ENCODE measurements around the gene LRMDA. TPM values are rescaled to one million over a fixed set of nuclear protein-coding genes. Genes with fewer than 3 reads are reported as not detected.

The LRMDA gene
- total RNA-seq, 4 donors from 2014 or later = 0.76 to 6.4 (median 1.3) TPM

DNA sequence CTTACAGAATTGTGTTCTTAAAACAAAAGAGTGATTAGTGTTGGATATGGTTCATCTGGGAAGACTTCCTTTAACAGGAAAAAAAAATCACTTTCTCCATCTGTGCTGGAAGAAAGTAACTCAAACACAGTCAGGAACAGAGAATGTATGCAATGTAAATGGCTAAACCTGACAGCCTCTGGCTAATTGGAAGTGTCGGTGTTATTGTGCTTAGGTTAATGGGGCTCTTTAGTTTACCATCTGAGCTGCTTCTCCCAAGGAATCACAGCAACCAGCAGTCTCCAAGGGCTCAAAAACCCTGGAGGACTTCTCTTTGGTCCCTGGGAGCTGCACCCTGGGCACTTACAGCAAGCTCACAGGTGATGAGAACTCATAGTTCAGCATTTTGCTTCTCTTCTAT lies 724.5 kb downstream of the LRMDA start:
- intact Hi-C loops (cut with DNase I; ENCODE audit: low total_unique reads) = no loop called here
- TF ChIP-seq CTCF (IDR thresholded peaks at IDR 0.05) (no peak), POLR2A (IDR thresholded peaks at IDR 0.05) (no peak)
- WGBS, 2 donors = 48 to 67% methylated on average over 1 of the region's 1 CpG
- no peak for DNase-seq (ENCODE audit: low spot score in 2 of 2)
- H3K4me3 ChIP-seq (ENCODE audit: low read depth, poor library complexity, severe bottlenecking) = no peak overlapping the region

DNA sequence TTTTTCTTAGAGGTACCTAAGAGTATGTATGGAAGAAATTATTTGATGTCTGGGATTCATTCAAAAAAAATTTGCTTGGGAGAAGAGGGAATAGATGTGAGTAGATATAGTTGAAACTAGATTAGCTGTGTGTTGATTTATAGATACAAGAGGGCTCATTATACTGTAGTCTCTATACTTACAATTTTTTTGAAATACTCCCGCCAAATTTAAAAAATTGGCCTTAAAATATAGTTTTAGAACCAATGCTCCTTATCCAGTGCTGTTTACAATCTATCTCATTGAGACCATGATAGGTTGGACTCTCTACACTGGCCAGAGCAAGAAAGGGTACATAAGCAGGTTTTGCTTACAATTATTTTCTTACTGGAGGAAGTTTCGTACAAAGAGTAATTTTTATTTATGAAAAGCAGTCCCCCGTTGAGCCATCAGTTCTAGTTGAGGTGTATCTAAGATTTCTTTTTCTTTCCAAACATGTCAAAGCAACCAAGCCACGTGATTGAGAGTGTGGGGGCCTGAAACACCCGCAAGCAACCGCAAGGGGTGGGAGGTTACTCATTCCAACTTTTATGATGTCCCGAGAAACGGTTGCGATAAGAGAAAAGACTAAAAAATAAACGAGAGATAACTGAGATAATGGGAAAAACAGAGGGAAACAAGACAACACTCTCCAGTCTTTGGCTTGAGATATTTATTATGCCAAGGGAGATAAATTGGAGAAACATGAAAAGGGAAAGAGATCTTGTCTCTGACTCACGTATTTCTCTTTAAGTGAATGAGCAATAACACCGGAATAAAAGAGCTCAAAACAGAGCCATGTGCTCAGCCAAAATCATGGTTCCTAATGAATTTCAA lies 729.2 kb downstream of the LRMDA start:
- no peak for TF ChIP-seq CTCF (IDR thresholded peaks at IDR 0.05)
- no peak for TF ChIP-seq POLR2A (IDR thresholded peaks at IDR 0.05)
- no peak overlapping the region for H3K4me3 ChIP-seq (ENCODE audit: low read depth, poor library complexity, severe bottlenecking)
- WGBS, 2 donors = 52 to 65% methylated on average over 12 of the region's 12 CpGs
- intact Hi-C loops (cut with DNase I; ENCODE audit: low total_unique reads) = no loop called here
- no peak for DNase-seq (ENCODE audit: low spot score in 2 of 2)

- 42 to 59% methylated on average over 7 of the region's 7 CpGs for WGBS, 2 donors
- intact Hi-C loops (cut with DNase I; ENCODE audit: low total_unique reads) = no loop called here
- no peak overlapping the region for H3K4me3 ChIP-seq (ENCODE audit: low read depth, poor library complexity, severe bottlenecking)
- DNase-seq (ENCODE audit: low spot score in 2 of 2) = no peak
- no peak for TF ChIP-seq POLR2A (IDR thresholded peaks at IDR 0.05)
- no peak for TF ChIP-seq CTCF (IDR thresholded peaks at IDR 0.05)
Observed at GRCh38 chr10:76161301-76161582, 729.8 kb downstream of the LRMDA start.

GRCh38 chr10:76168437-76168836 lies 737.0 kb downstream of the LRMDA start:
- no peak overlapping the region for H3K4me3 ChIP-seq (ENCODE audit: low read depth, poor library complexity, severe bottlenecking)
- DNase-seq (ENCODE audit: low spot score in 2 of 2) = no peak
- no peak for TF ChIP-seq CTCF (IDR thresholded peaks at IDR 0.05)
- 96 to 100% methylated on average over 1 of the region's 1 CpG for WGBS, 2 donors
- intact Hi-C loops (cut with DNase I; ENCODE audit: low total_unique reads) = no loop called here

DNA sequence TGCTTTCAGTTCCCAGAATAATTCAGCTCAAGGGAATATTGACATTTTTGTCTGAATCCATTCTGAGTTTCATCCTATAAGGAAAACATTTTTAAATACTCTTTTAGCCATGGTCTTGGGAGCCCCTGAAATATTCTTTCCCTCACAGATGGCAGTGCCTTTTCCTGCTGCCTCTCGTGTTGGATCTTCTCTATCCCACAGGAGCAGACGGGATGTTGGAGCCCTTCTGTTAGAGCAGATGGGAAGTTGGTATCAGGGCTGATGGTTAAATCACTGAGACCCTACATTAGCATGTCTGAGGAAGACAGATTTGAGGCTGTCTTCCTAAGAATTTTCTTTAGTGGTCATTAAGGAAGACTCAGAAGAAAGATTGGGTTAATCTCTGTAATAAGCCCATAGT lies 737.8 kb downstream of the LRMDA start:
- intact Hi-C loops (cut with DNase I; ENCODE audit: low total_unique reads) = no loop called here
- DNase-seq (ENCODE audit: low spot score in 2 of 2) = no peak
- TF ChIP-seq POLR2A (IDR thresholded peaks at IDR 0.05) (no peak), CTCF (IDR thresholded peaks at IDR 0.05) (no peak)
- WGBS, 2 donors = 86 to 92% methylated on average over 2 of the region's 2 CpGs
- H3K4me3 ChIP-seq (ENCODE audit: low read depth, poor library complexity, severe bottlenecking) = no peak overlapping the region

- no peak for DNase-seq (ENCODE audit: low spot score in 2 of 2)
- TF ChIP-seq CTCF (IDR thresholded peaks at IDR 0.05) = no peak
- TF ChIP-seq POLR2A (IDR thresholded peaks at IDR 0.05) = no peak
- intact Hi-C loops (cut with DNase I; ENCODE audit: low total_unique reads) = no loop called here
- H3K4me3 ChIP-seq (ENCODE audit: low read depth, poor library complexity, severe bottlenecking) = no peak overlapping the region
- 82 to 83% methylated on average over 2 of the region's 2 CpGs for WGBS, 2 donors
Observed at GRCh38 chr10:76172020-76172419, 740.6 kb downstream of the LRMDA start.
